ENCODE results near the gene CYP19A1. TPM values are rescaled to one million over a fixed set of nuclear protein-coding genes. Genes with fewer than 3 reads are reported as not detected.

CYP19A1 gene
- total and polyA plus RNA-seq, 10 of the 15 experiments (the other 5 are each of a cell fraction or from before 2014, with no cell fraction given) = 0.08 to 1.8 (median 0.70) TPM

GRCh38 chr15:51377038-51377786, 38.8 kb upstream of the CYP19A1 start:
- 58% methylated on average over 15 of the region's 15 CpGs for WGBS (ENCODE audit: insufficient coverage, insufficient replicate concordance, low lambda C conversion rate, missing lambda C conversion rate)
- CTCF ChIA-PET = interaction anchor here (0.8 to 9.7 kb wide), 9 partner anchors 12 to 326 kb away, joined by 3 to 111 read pairs (median 8); no protein-coding TSS in a partner anchor

More at GRCh38 chr15:51377038-51377786, 38.8 kb upstream of the CYP19A1 start:
- ChIA-PET SMC1A (ENCODE audit: uncharacterized antibody, unreplicated experiment) (interaction anchor here (1.8 to 2.6 kb wide), 3 partner anchors 24 to 149 kb away, joined by 4 to 6 read pairs (median 6); no protein-coding TSS in a partner anchor), POLR2A (no interaction called here), RAD21 (ENCODE audit: unreplicated experiment) (interaction anchor here (1.0 to 1.8 kb wide), 2 partner anchors 90 kb away, joined by 4 to 7 read pairs; no protein-coding TSS in a partner anchor)
- H3K9ac ChIP-seq (ENCODE audit: control insufficient read depth, insufficient read depth, low read length) = no peak overlapping the region
- ATAC-seq (no peak), DNase-seq (ENCODE audit: low read depth, low spot score) (no peak), FAIRE-seq (no peak)
- no peaks in the 10 kb centered on the region for H3K79me2 ChIP-seq (ENCODE audit: control insufficient read depth, insufficient read depth, low read length)
- H3K27me3 ChIP-seq (replicated peaks in 1 of 2; ENCODE audit: control insufficient read depth in 2 of 2, insufficient read depth in 2 of 2, low read length in 1 of 2) = peaks cover 0 to 5% of the 10 kb centered on the region in 2 experiments; a peak in 2 of 4 replicates
- no peaks in the 10 kb centered on the region for H4K20me1 ChIP-seq (ENCODE audit: control insufficient read depth, insufficient read depth)
- intact Hi-C loops (cut with micrococcal nuclease; ENCODE audit: unreplicated experiment) (no loop called here), in situ Hi-C loops (cut with MboI) (no loop called here)
- no peaks in the 10 kb centered on the region for H3K9me3 ChIP-seq (replicated peaks; ENCODE audit: control insufficient read depth, insufficient read depth, low read length)
- H3K4me3 ChIP-seq = no peak overlapping the region
- H2AFZ ChIP-seq (ENCODE audit: control insufficient read depth, low read depth, low read length) = no peak overlapping the region
- no peaks in the 10 kb centered on the region for H3K36me3 ChIP-seq (ENCODE audit: control insufficient read depth in 2 of 2, insufficient read depth in 2 of 2, low read length in 1 of 2)
- no TSS peak for BruUV-seq (replicated peaks)
- no peak overlapping the region for H3K4me2 ChIP-seq (ENCODE audit: control insufficient read depth, insufficient read depth)
- no peak overlapping the region for H3K27ac ChIP-seq (ENCODE audit: control insufficient read depth, insufficient read depth)
- H3K4me1 ChIP-seq (ENCODE audit: control insufficient read depth, insufficient read depth, low read length) = no peaks in the 10 kb centered on the region
- TF ChIP-seq IRF5 (IDR thresholded peaks at IDR 0.05; ENCODE audit: borderline replicate concordance) (no peak), BACH1 (IDR thresholded peaks at IDR 0.05; ENCODE audit: borderline replicate concordance) (no peak), MEF2A (IDR thresholded peaks at IDR 0.05; ENCODE audit: insufficient read depth, low read depth, low read length) (no peak), ATF7 (IDR thresholded peaks at IDR 0.05; ENCODE audit: low read depth) (no peak), PAX5 (IDR thresholded peaks at IDR 0.05; ENCODE audit: borderline replicate concordance, low read depth, low read length) (no peak), SMARCA5 (IDR thresholded peaks at IDR 0.05) (no peak), E2F8 (IDR thresholded peaks at IDR 0.05; ENCODE audit: low read depth, partially characterized antibody) (no peak)
